H54 (cell line): ENCODE measurements around the gene NDOR1.
"Not testable (repeated sequence)": the region's sequence is repeated elsewhere in the genome, so short reads cannot be mapped to it uniquely, and the experiment has no call there.

Experiments used
- DNase-seq: peaks from one replicate; pipeline ENCODE4 v3.0.0; 2011; ENCODE audit warnings: low spot score, mixed read lengths; ENCODE audit not compliant: insufficient read length
- FAIRE-seq: peaks from 3 replicates; lab custom pipeline; 2011; peaks lifted over from hg19 to GRCh38; lab: Jason Lieb, UNC
- POLR2A ChIP-seq: IDR thresholded peaks from 2 replicates; pipeline ENCODE4 v1.6.1; 2011; ENCODE audit warnings: low read depth, mild to moderate bottlenecking, low read length

NDOR1 gene

GRCh38 chr9:137235424-137236237 lies 30.1 kb downstream of the NDOR1 start:
- TF ChIP-seq POLR2A, result no peak
- FAIRE-seq, result no peak
- no peak for DNase-seq

GRCh38 chr9:137236238-137236935 lies 30.9 kb downstream of the NDOR1 start:
- FAIRE-seq, result no peak

GRCh38 chr9:137236936-137237421 lies 31.5 kb downstream of the NDOR1 start:
- TF ChIP-seq POLR2A, result no peak
- DNase-seq, result no peak
- no peak for FAIRE-seq

More at GRCh38 chr9:137236238-137236935, 30.9 kb downstream of the NDOR1 start:
- no peak for TF ChIP-seq POLR2A
- DNase-seq, result peak; percentile 98

- FAIRE-seq, result no peak
- no peak for TF ChIP-seq POLR2A
- DNase-seq, result no peak
Measured at GRCh38 chr9:137237759-137238726, 32.5 kb downstream of the NDOR1 start.

- not testable (repeated sequence) for DNase-seq, FAIRE-seq
Measured at GRCh38 chr9:137239541-137240200, 34.2 kb downstream of the NDOR1 start.

GRCh38 chr9:137240318-137240840 lies 34.9 kb downstream of the NDOR1 start:
- TF ChIP-seq POLR2A, result peak; percentile 81
- DNase-seq (peak; percentile 92), FAIRE-seq (no peak)

- DNase-seq, result peak; percentile 100
- peak; percentile 92 for FAIRE-seq
- peak; percentile 100 for TF ChIP-seq POLR2A
Measured at GRCh38 chr9:137240841-137241489, 35.5 kb downstream of the NDOR1 start, which contains the start of gene TUBB4B. TSS of gene TUBB4B (plus strand) at chr9:137241287. CDS start at chr9:137241361, 74 bp downstream.

- DNase-seq, result no peak
Measured at GRCh38 chr9:137241490-137242268, 36.2 kb downstream of the NDOR1 start.

GRCh38 chr9:137242269-137243203 lies 37.0 kb downstream of the NDOR1 start:
- TF ChIP-seq POLR2A, result no peak
- FAIRE-seq (no peak), DNase-seq (no peak)

More at GRCh38 chr9:137241490-137242268, 36.2 kb downstream of the NDOR1 start:
- FAIRE-seq, result no peak
- TF ChIP-seq POLR2A, result peak; percentile 13; the same call in 1 of the 2 replicates

GRCh38 chr9:137243266-137243625 lies 37.7 kb downstream of the NDOR1 start:
- peak; percentile 14; the same call in 1 of the 2 replicates for TF ChIP-seq POLR2A
- not testable (repeated sequence) for DNase-seq, FAIRE-seq
